CD4-positive, alpha-beta T cell (primary cell): Measurements from ENCODE around the gene EDN3. TPM values are rescaled to one million over a fixed set of nuclear protein-coding genes. Genes with fewer than 3 reads are reported as not detected.

Source experiments
- ATAC-seq: fragments of 200-7000 bp; cut with Tn5 transposase; one replicate; pipeline ENCODE4 v1.10.0; 2022; ENCODE audit warnings: mild to moderate bottlenecking; ENCODE audit not compliant: poor library complexity
- CTCF ChIA-PET: fragments of 350-600 bp; sonication (Branson Sonifier 250); formaldehyde crosslinking; loops from one replicate; lab custom pipeline; 2021; ENCODE audit warnings: antibody characterized with exemption, inconsistent platforms; lab: Charles Lee
- POLR2A ChIA-PET: fragments of 350-600 bp; sonication (Branson Sonifier 250); formaldehyde crosslinking; loops from one replicate; lab custom pipeline; 2021; ENCODE audit warnings: antibody characterized with exemption, inconsistent platforms; lab: Charles Lee
- DNase-seq, 14 experiments: peaks; one replicate each; pipeline ENCODE4 v3.0.0-alpha.2; 2013 to 2020; ENCODE audit warnings: mixed read lengths in 2 of 14
- H3K27ac ChIP-seq, 2 donors: one replicate each; pipeline versions ENCODE4 v1.5.1 to v1.7.0; 2013; ENCODE audit warnings: low read length in 2 of 2, low read depth in 1 of 2, mild to moderate bottlenecking in 1 of 2
- H3K27me3 ChIP-seq, 2 experiments: 1 replicate in 1 of 2; 2 replicates in 1 of 2; pipeline versions ENCODE4 v1.6.1 to v1.7.0; 2013; ENCODE audit warnings: low read length in 2 of 2, control low read depth in 1 of 2, mild to moderate bottlenecking in 1 of 2, moderate library complexity in 1 of 2; ENCODE audit not compliant: insufficient read depth in 2 of 2, control insufficient read depth in 1 of 2
- H3K36me3 ChIP-seq: one replicate; pipeline ENCODE4 v1.6.1; 2013; ENCODE audit warnings: low read length, control low read depth; ENCODE audit not compliant: insufficient read depth
- H3K4me1 ChIP-seq: one replicate; pipeline ENCODE4 v1.6.1; 2013; ENCODE audit warnings: low read length, control low read depth; ENCODE audit not compliant: insufficient read depth
- H3K4me3 ChIP-seq: one replicate; pipeline ENCODE4 v1.5.1; 2013; ENCODE audit warnings: mild to moderate bottlenecking, low read length, moderate library complexity
- H3K9me3 ChIP-seq, 2 experiments: 1 replicate in 1 of 2; 2 replicates in 1 of 2; pipeline versions ENCODE4 v1.6.1 to v1.7.0; 2013; ENCODE audit warnings: low read length in 2 of 2, mild to moderate bottlenecking in 2 of 2, control low read depth in 1 of 2, moderate library complexity in 1 of 2; ENCODE audit not compliant: control insufficient read depth in 1 of 2, insufficient read depth in 1 of 2
- H3K27ac Mint-ChIP-seq: one replicate; pipeline ENCODE4 v1.8.0; 2020; ENCODE audit warnings: mixed read lengths
- H3K27me3 Mint-ChIP-seq: one replicate; pipeline ENCODE4 v1.8.0; 2021; ENCODE audit warnings: mixed read lengths
- H3K36me3 Mint-ChIP-seq: one replicate; pipeline ENCODE4 v1.8.0; 2021; ENCODE audit warnings: low read depth, mixed read lengths
- H3K4me1 Mint-ChIP-seq: one replicate; pipeline ENCODE4 v1.8.0; 2021; ENCODE audit warnings: low read depth, mixed read lengths
- H3K4me3 Mint-ChIP-seq: one replicate; pipeline ENCODE4 v1.8.0; 2020; ENCODE audit warnings: mild to moderate bottlenecking, mixed read lengths
- H3K9me3 Mint-ChIP-seq: one replicate; pipeline ENCODE4 v1.8.0; 2020; ENCODE audit warnings: mixed read lengths
- intact Hi-C, 2 experiments: fragments of 100-400 bp; cut with DNase I in 1 of 2; cut with micrococcal nuclease in 1 of 2; formaldehyde crosslinking; loops; one replicate each; pipeline versions ENCODE4 v1.15.1 to v1.9.0; 2023 to 2025; cut with DNase I, micrococcal nuclease
- polyA plus RNA-seq, 2 donors: library from polyadenylated mRNA; unstranded; fragments of 120-200 nt; gene quantifications; one replicate each; pipeline ENCODE4 v1.2.1, GENCODE V29; 2013
- total RNA-seq, 174 experiments: library from RNA in 2 of 174; stranded (reverse) in 2 of 174; gene quantifications; one replicate each; pipeline ENCODE4 v1.2.3 and lab custom pipeline; 2021 to 2026
- TF ChIP-seq, protein P1 (sequence below): fragments of 200-600 bp; IDR thresholded peaks from one replicate; pipeline ENCODE4 v1.8.0; 2022; ENCODE audit warnings: antibody characterized with exemption, mild to moderate bottlenecking

The EDN3 gene
- total RNA-seq (1 to 10 TPM; 1.0 to 1.4 TPM), total RNA-seq (lab: John Stamatoyannopoulos, UW) (0 to 3.6 (median 0.18) reads per million in 172 experiments)
- 0.10 TPM for polyA plus RNA-seq (2013, experiment 1 of 2)
- polyA plus RNA-seq (2013, experiment 2 of 2) = 0.78 TPM

GRCh38 chr20:59300333-59301081 lies at the start of gene EDN3:
TSS of gene EDN3 (plus strand) at chr20:59300611. CDS start at chr20:59300813, 202 bp downstream.
- Histone ChIP-seq H3K4me1 (no peaks in the 10 kb centered on the region), H3K27ac (no peak within 1 kb of the TSS), H3K9me3 (peaks cover 0 to 5% of the 10 kb centered on the region in 2 experiments), H3K27me3 (peaks cover 36 to 49% of the 10 kb centered on the region in 2 experiments), H3K4me3 (no peak within 1 kb of the TSS), H3K36me3 (no peaks in the 10 kb centered on the region)
- Mint-ChIP-seq H3K4me1 (peaks cover 20% of the 10 kb centered on the region), H3K4me3 (no peak within 1 kb of the TSS), H3K9me3 (no peaks in the 10 kb centered on the region), H3K36me3 (no peaks in the 10 kb centered on the region), H3K27me3 (peaks cover 64% of the 10 kb centered on the region), H3K27ac (no peak within 1 kb of the TSS)
- ATAC-seq (no peak), DNase-seq (no peak)
- ChIA-PET POLR2A (no interaction called here), CTCF (no interaction called here)
- intact Hi-C loops = no loop called here
- TF ChIP-seq, protein P1, sequence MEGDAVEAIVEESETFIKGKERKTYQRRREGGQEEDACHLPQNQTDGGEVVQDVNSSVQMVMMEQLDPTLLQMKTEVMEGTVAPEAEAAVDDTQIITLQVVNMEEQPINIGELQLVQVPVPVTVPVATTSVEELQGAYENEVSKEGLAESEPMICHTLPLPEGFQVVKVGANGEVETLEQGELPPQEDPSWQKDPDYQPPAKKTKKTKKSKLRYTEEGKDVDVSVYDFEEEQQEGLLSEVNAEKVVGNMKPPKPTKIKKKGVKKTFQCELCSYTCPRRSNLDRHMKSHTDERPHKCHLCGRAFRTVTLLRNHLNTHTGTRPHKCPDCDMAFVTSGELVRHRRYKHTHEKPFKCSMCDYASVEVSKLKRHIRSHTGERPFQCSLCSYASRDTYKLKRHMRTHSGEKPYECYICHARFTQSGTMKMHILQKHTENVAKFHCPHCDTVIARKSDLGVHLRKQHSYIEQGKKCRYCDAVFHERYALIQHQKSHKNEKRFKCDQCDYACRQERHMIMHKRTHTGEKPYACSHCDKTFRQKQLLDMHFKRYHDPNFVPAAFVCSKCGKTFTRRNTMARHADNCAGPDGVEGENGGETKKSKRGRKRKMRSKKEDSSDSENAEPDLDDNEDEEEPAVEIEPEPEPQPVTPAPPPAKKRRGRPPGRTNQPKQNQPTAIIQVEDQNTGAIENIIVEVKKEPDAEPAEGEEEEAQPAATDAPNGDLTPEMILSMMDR = no peak

GRCh38 chr20:59253325-59253724 lies 47.1 kb upstream of the EDN3 start:
- CTCF ChIA-PET = interaction anchor here (0.9 to 2.1 kb wide), 3 partner anchors 10 to 165 kb away, joined by 5 to 12 read pairs (median 6); no protein-coding TSS in a partner anchor
- peaks cover 0 to 4% of the 10 kb centered on the region in 2 experiments for H3K9me3 ChIP-seq
- no peaks in the 10 kb centered on the region for H3K27me3 ChIP-seq
- Mint-ChIP-seq H3K4me3 (peak overlapping the region; percentile 78), H3K27ac (peak overlapping the region; percentile 94), H3K4me1 (peaks cover 82% of the 10 kb centered on the region), H3K27me3 (no peaks in the 10 kb centered on the region), H3K36me3 (peaks cover 78% of the 10 kb centered on the region), H3K9me3 (peaks cover 14% of the 10 kb centered on the region)
- peaks cover 23% of the 10 kb centered on the region for H3K4me1 ChIP-seq
- no peak overlapping the region for H3K4me3 ChIP-seq
- peak in 9 of 14 experiments; percentile 7 to 72 (median 38) for DNase-seq
- POLR2A ChIA-PET = interaction anchor here (0.7 to 3.3 kb wide), 28 partner anchors 8 to 986 kb away, joined by 3 to 23 read pairs (median 5); partner anchors contain the start of genes ATP5F1E, FAM217B, PPP1R3D and PRELID3B
- peak overlapping the region; percentile 46 to 62 for H3K27ac ChIP-seq
- TF ChIP-seq, protein P1 = no peak
- intact Hi-C loops = loop anchor here in 1 of 2 experiments (1.0 to 5.0 kb wide), 3 partner anchors 31 to 149 kb away; no protein-coding TSS in a partner anchor
- H3K36me3 ChIP-seq = peaks cover 41% of the 10 kb centered on the region
- ATAC-seq = peak; percentile 68

DNA sequence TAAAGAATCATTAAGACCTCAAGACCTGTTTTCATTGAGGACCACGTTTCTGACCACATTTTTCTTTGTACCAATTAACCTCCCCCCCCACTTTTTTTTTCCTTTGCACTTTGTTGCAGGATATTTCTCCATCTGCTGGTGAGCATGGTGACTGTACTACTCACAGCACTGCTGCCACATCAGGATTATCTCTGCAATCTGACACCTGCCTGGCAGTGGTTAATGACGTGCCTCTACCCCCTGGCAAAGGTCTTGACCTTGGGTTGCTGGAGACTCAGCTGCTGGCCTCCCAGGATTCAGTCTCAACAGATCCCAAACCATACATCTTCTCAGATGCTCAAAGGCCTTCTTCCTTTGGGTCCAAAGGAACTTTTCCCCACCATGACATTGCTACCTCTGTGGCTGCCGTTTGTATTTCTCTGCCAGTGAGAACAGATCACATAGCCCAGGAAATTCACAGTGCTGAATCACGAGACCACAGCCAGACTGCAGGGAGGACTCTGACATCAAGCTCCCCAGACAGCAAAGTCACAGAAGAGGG lies 46.6 kb upstream of the EDN3 start:
- H3K27ac ChIP-seq = peak overlapping the region; percentile 46 to 51
- peak overlapping the region; percentile 94 for H3K27ac Mint-ChIP-seq
- ATAC-seq (peak; percentile 63), DNase-seq (peak in 12 of 14 experiments; percentile 11 to 64 (median 30))
- H3K9me3 ChIP-seq = peaks cover 0 to 4% of the 10 kb centered on the region in 2 experiments
- peaks cover 40% of the 10 kb centered on the region for H3K36me3 ChIP-seq
- no peaks in the 10 kb centered on the region for H3K27me3 Mint-ChIP-seq
- peaks cover 28% of the 10 kb centered on the region for H3K4me1 ChIP-seq
- ChIA-PET CTCF (interaction anchor here (0.6 to 2.1 kb wide), 5 partner anchors 11 to 701 kb away, joined by 3 to 12 read pairs (median 5); no protein-coding TSS in a partner anchor), POLR2A (interaction anchor here (0.6 to 3.3 kb wide), 29 partner anchors 8 to 987 kb away, joined by 3 to 23 read pairs (median 5); partner anchors contain the start of genes ATP5F1E, FAM217B, PPP1R3D and PRELID3B)
- H3K27me3 ChIP-seq = no peaks in the 10 kb centered on the region
- TF ChIP-seq, protein P1 = no peak
- H3K4me3 ChIP-seq = no peak overlapping the region
- H3K4me1 Mint-ChIP-seq = peaks cover 82% of the 10 kb centered on the region
- intact Hi-C loops = loop anchor here in 1 of 2 experiments (1.0 to 5.0 kb wide), 3 partner anchors 32 to 148 kb away; no protein-coding TSS in a partner anchor
- H3K4me3 Mint-ChIP-seq = peak overlapping the region; percentile 78
- peaks cover 73% of the 10 kb centered on the region for H3K36me3 Mint-ChIP-seq
- H3K9me3 Mint-ChIP-seq = peaks cover 14% of the 10 kb centered on the region
